ENCODE data around the gene C5orf24. TPM values are rescaled to one million over a fixed set of nuclear protein-coding genes. Genes with fewer than 3 reads are reported as not detected.

C5orf24 gene
- total RNA-seq, 1 experiment from 2014 or later: 18.2 TPM

DNA sequence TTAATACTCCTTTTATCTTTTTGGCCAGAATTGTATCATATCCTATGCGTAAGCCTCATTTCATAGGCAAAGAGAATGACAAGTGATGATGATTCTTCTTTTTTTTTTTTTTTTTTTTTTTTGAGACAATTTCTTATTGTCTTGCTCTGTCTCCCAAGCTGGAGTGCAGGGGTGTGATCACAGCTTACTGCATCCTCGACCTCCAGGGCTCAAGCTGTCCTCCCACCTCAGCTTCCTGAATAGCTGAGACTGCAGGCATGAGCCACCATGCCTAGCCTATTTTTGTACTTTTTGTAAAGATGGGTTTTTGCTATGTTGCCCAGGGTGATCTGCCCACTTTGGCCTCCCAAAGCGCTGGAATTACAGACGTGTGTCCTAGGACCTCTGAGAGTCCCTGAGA, 41.9 kb upstream of the C5orf24 start:
- no peaks in the 10 kb centered on the region for H3K27me3 ChIP-seq (ENCODE audit: low read length)
- H3K79me2 ChIP-seq (ENCODE audit: low read length): no peaks in the 10 kb centered on the region
- no peak overlapping the region for H3K4me3 ChIP-seq (ENCODE audit: low read length)
- H3K36me3 ChIP-seq (ENCODE audit: low read depth, low read length): peaks cover 5% of the 10 kb centered on the region; the same call in 1 of the 2 replicates
- TF ChIP-seq EZH2 (IDR thresholded peaks at IDR 0.05; ENCODE audit: low read length, unreplicated experiment) (no peak), EZH2phosphoT487 (IDR thresholded peaks at IDR 0.05; ENCODE audit: borderline replicate concordance, low read length) (no peak)
- TF ChIP-seq, protein P1, sequence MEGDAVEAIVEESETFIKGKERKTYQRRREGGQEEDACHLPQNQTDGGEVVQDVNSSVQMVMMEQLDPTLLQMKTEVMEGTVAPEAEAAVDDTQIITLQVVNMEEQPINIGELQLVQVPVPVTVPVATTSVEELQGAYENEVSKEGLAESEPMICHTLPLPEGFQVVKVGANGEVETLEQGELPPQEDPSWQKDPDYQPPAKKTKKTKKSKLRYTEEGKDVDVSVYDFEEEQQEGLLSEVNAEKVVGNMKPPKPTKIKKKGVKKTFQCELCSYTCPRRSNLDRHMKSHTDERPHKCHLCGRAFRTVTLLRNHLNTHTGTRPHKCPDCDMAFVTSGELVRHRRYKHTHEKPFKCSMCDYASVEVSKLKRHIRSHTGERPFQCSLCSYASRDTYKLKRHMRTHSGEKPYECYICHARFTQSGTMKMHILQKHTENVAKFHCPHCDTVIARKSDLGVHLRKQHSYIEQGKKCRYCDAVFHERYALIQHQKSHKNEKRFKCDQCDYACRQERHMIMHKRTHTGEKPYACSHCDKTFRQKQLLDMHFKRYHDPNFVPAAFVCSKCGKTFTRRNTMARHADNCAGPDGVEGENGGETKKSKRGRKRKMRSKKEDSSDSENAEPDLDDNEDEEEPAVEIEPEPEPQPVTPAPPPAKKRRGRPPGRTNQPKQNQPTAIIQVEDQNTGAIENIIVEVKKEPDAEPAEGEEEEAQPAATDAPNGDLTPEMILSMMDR (conservative IDR thresholded peaks at IDR 0.05; ENCODE audit: low read depth, low read length): no peak
- H3K27ac ChIP-seq (ENCODE audit: low read length): no peak overlapping the region
- H3K4me2 ChIP-seq (ENCODE audit: low read length): no peak overlapping the region
- H3K9me3 ChIP-seq (ENCODE audit: low read length): no peaks in the 10 kb centered on the region
- H4K20me1 ChIP-seq (ENCODE audit: low read length): no peaks in the 10 kb centered on the region
- no peak overlapping the region for H3K9ac ChIP-seq (ENCODE audit: low read length)
- H3K4me1 ChIP-seq (ENCODE audit: insufficient read depth, low read length): no peaks in the 10 kb centered on the region
- no peak for DNase-seq
- no peak overlapping the region for H2AFZ ChIP-seq (ENCODE audit: low read length)
- no peaks in the 10 kb centered on the region for H3F3A ChIP-seq (ENCODE audit: low read length, unreplicated experiment)
- ATAC-seq: no peak
- no TSS peak for BruUV-seq (replicated peaks)
- ChIA-PET CTCF (no interaction called here), POLR2A (ENCODE audit: unreplicated experiment) (no interaction called here)
- intact Hi-C loops (cut with micrococcal nuclease): no loop called here
- H3K9me2 ChIP-seq (replicated peaks; ENCODE audit: low read length): no peaks in the 10 kb centered on the region

- H3K9ac ChIP-seq (ENCODE audit: low read length): no peak overlapping the region
- no peak overlapping the region for H2AFZ ChIP-seq (ENCODE audit: low read length)
- no peaks in the 10 kb centered on the region for H3K4me1 ChIP-seq (ENCODE audit: insufficient read depth, low read length)
- DNase-seq: no peak
- no peak for TF ChIP-seq EZH2 (IDR thresholded peaks at IDR 0.05; ENCODE audit: low read length, unreplicated experiment)
- TF ChIP-seq, protein P1 (conservative IDR thresholded peaks at IDR 0.05; ENCODE audit: low read depth, low read length): no peak
- TF ChIP-seq EZH2phosphoT487 (IDR thresholded peaks at IDR 0.05; ENCODE audit: borderline replicate concordance, low read length): no peak
- intact Hi-C loops (cut with micrococcal nuclease): no loop called here
- no peaks in the 10 kb centered on the region for H3F3A ChIP-seq (ENCODE audit: low read length, unreplicated experiment)
- H3K79me2 ChIP-seq (ENCODE audit: low read length): no peaks in the 10 kb centered on the region
- no peaks in the 10 kb centered on the region for H4K20me1 ChIP-seq (ENCODE audit: low read length)
- no peak for ATAC-seq
- BruUV-seq (replicated peaks): no TSS peak
- H3K27me3 ChIP-seq (ENCODE audit: low read length): no peaks in the 10 kb centered on the region
- H3K27ac ChIP-seq (ENCODE audit: low read length): no peak overlapping the region
- H3K36me3 ChIP-seq (ENCODE audit: low read depth, low read length): peaks cover 14% of the 10 kb centered on the region; the same call in 1 of the 2 replicates
- no peak overlapping the region for H3K4me3 ChIP-seq (ENCODE audit: low read length)
- POLR2A ChIA-PET (ENCODE audit: unreplicated experiment): no interaction called here
- no peaks in the 10 kb centered on the region for H3K9me3 ChIP-seq (ENCODE audit: low read length)
- no peak overlapping the region for H3K4me2 ChIP-seq (ENCODE audit: low read length)
- CTCF ChIA-PET: no interaction called here
- no peaks in the 10 kb centered on the region for H3K9me2 ChIP-seq (replicated peaks; ENCODE audit: low read length)
Measured at GRCh38 chr5:134813407-134813806, 32.4 kb upstream of the C5orf24 start.

DNA sequence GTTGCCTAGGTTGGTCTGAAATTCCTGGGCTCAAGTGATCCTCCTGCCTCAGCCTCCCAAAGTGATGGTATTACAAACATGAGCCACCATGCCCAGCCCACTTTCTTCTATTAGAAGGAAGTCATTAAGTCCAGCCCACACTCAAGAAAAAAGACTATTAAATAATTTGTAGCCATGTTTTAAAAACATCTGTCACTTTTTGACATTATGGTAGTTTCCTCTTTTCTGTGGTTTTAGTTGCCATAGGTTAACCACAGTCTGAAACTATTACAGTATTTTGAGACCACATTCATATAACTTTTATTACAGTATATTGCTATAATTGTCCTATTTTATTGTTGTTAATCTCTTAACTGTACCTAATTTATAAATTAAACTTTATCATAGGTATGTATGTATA, 31.9 kb upstream of the C5orf24 start:
- Histone ChIP-seq H3K4me2 (ENCODE audit: low read length) (no peak overlapping the region), H3K4me1 (ENCODE audit: insufficient read depth, low read length) (no peaks in the 10 kb centered on the region), H3K79me2 (ENCODE audit: low read length) (no peaks in the 10 kb centered on the region), H3K9me3 (ENCODE audit: low read length) (no peaks in the 10 kb centered on the region), H3K27ac (ENCODE audit: low read length) (no peak overlapping the region), H4K20me1 (ENCODE audit: low read length) (no peaks in the 10 kb centered on the region), H2AFZ (ENCODE audit: low read length) (no peak overlapping the region), H3K9ac (ENCODE audit: low read length) (no peak overlapping the region), H3K27me3 (ENCODE audit: low read length) (no peaks in the 10 kb centered on the region), H3K9me2 (replicated peaks; ENCODE audit: low read length) (no peaks in the 10 kb centered on the region), H3K36me3 (ENCODE audit: low read depth, low read length) (peaks cover 12% of the 10 kb centered on the region; the same call in 1 of the 2 replicates), H3K4me3 (ENCODE audit: low read length) (no peak overlapping the region), H3F3A (ENCODE audit: low read length, unreplicated experiment) (no peaks in the 10 kb centered on the region)
- intact Hi-C loops (cut with micrococcal nuclease): no loop called here
- ChIA-PET CTCF (no interaction called here), POLR2A (ENCODE audit: unreplicated experiment) (no interaction called here)
- ATAC-seq: no peak
- DNase-seq: no peak
- BruUV-seq (replicated peaks): no TSS peak
- TF ChIP-seq EZH2phosphoT487 (IDR thresholded peaks at IDR 0.05; ENCODE audit: borderline replicate concordance, low read length): no peak
- TF ChIP-seq, protein P1 (conservative IDR thresholded peaks at IDR 0.05; ENCODE audit: low read depth, low read length): no peak
- no peak for TF ChIP-seq EZH2 (IDR thresholded peaks at IDR 0.05; ENCODE audit: low read length, unreplicated experiment)

Measured in PC-3 (cell line).